HEK293 (cell line): Measurements from ENCODE around the gene NR3C1.

Experiments used
- BCL11A ChIP-seq: fragments of 450-650 bp; formaldehyde crosslinking; IDR thresholded peaks from 2 replicates; pipeline ENCODE4 v1.5.1; 2016; ENCODE audit warnings: low read depth, missing biosample characterization, missing genetic modification characterization
- GLIS1 ChIP-seq: fragments of 450-650 bp; formaldehyde crosslinking; IDR thresholded peaks from 2 replicates; pipeline ENCODE4 v1.5.1; 2016; ENCODE audit warnings: missing biosample characterization, missing genetic modification characterization
- HOXA7 ChIP-seq: sonication (generic); formaldehyde crosslinking; IDR thresholded peaks from 2 replicates; pipeline ENCODE4 v1.8.1; 2022; ENCODE audit warnings: missing genetic modification reagents, borderline replicate concordance
- OSR2 ChIP-seq: fragments of 450-650 bp; formaldehyde crosslinking; IDR thresholded peaks from 2 replicates; pipeline ENCODE4 v1.5.1; 2016; ENCODE audit warnings: missing biosample characterization, missing genetic modification characterization
- PRDM1 ChIP-seq: fragments of 450-650 bp; formaldehyde crosslinking; IDR thresholded peaks from 2 replicates; pipeline ENCODE4; 2016; ENCODE audit warnings: missing biosample characterization, missing genetic modification characterization
- SETDB1 ChIP-seq: IDR thresholded peaks from one replicate; pipeline ENCODE4 v1.6.1; 2017; ENCODE audit warnings: mild to moderate bottlenecking, low read length, moderate library complexity, mixed read lengths; ENCODE audit not compliant: insufficient read length
- SP7 ChIP-seq: fragments of 450-650 bp; formaldehyde crosslinking; IDR thresholded peaks from 2 replicates; pipeline ENCODE4 v1.5.1; 2016; ENCODE audit warnings: missing biosample characterization, missing genetic modification characterization
- ZFP69B ChIP-seq: fragments of 450-650 bp; formaldehyde crosslinking; IDR thresholded peaks from 2 replicates; pipeline ENCODE4 v1.5.1; 2016; ENCODE audit warnings: missing biosample characterization, missing genetic modification characterization
- ZNF112 ChIP-seq: fragments of 450-650 bp; formaldehyde crosslinking; IDR thresholded peaks from 2 replicates; pipeline ENCODE4 v1.5.0; 2017; ENCODE audit warnings: missing biosample characterization, missing genetic modification characterization
- ZNF174 ChIP-seq: fragments of 450-650 bp; formaldehyde crosslinking; IDR thresholded peaks from 2 replicates; pipeline ENCODE4 v1.5.0; 2017; ENCODE audit warnings: missing biosample characterization, mild to moderate bottlenecking, missing genetic modification characterization
- ZNF175 ChIP-seq: fragments of 450-650 bp; formaldehyde crosslinking; IDR thresholded peaks from 2 replicates; pipeline ENCODE4 v1.5.1; 2016; ENCODE audit warnings: missing biosample characterization, missing genetic modification characterization
- ZNF211 ChIP-seq: fragments of 450-650 bp; formaldehyde crosslinking; IDR thresholded peaks from 2 replicates; pipeline ENCODE4 v1.5.1; 2016; ENCODE audit warnings: low read depth, missing biosample characterization, missing genetic modification characterization
- ZNF324 ChIP-seq: fragments of 450-650 bp; formaldehyde crosslinking; IDR thresholded peaks from 2 replicates; pipeline ENCODE4 v1.5.1; 2016; ENCODE audit warnings: missing biosample characterization, missing genetic modification characterization
- ZNF335 ChIP-seq: fragments of 450-650 bp; formaldehyde crosslinking; conservative IDR thresholded peaks from 2 replicates; pipeline ENCODE4 v1.5.1; 2016; ENCODE audit warnings: missing biosample characterization, missing genetic modification characterization
- ZNF350 ChIP-seq: fragments of 450-650 bp; formaldehyde crosslinking; IDR thresholded peaks from 2 replicates; pipeline ENCODE4 v1.5.0; 2017; ENCODE audit warnings: missing biosample characterization, mild to moderate bottlenecking, missing genetic modification characterization
- ZNF366 ChIP-seq: fragments of 450-650 bp; formaldehyde crosslinking; conservative IDR thresholded peaks from 2 replicates; pipeline ENCODE4 v1.5.1; 2016; ENCODE audit warnings: missing biosample characterization, missing genetic modification characterization
- ZNF37A ChIP-seq: fragments of 450-650 bp; IDR thresholded peaks from 2 replicates; pipeline ENCODE4 v1.5.1; 2018; ENCODE audit warnings: missing biosample characterization, missing genetic modification characterization
- ZNF423 ChIP-seq: fragments of 450-650 bp; formaldehyde crosslinking; IDR thresholded peaks from 2 replicates; pipeline ENCODE4 v1.5.1; 2016; ENCODE audit warnings: missing biosample characterization, missing genetic modification characterization
- ZNF426 ChIP-seq: fragments of 450-650 bp; formaldehyde crosslinking; IDR thresholded peaks from 2 replicates; pipeline ENCODE4 v1.5.1; 2017; ENCODE audit warnings: missing biosample characterization, missing genetic modification characterization, mild to moderate bottlenecking, inconsistent platforms, moderate library complexity
- ZNF514 ChIP-seq: fragments of 450-650 bp; formaldehyde crosslinking; IDR thresholded peaks from 2 replicates; pipeline ENCODE4 v1.5.1; 2016; ENCODE audit warnings: missing biosample characterization, missing genetic modification characterization
- ZNF624 ChIP-seq: fragments of 450-650 bp; formaldehyde crosslinking; IDR thresholded peaks from 2 replicates; pipeline ENCODE4 v1.5.1; 2017; ENCODE audit warnings: missing biosample characterization, missing genetic modification characterization
- ZNF626 ChIP-seq: fragments of 450-650 bp; sonication (Bioruptor Pico); formaldehyde crosslinking; IDR thresholded peaks from 2 replicates; pipeline ENCODE4 v1.5.1; 2018; ENCODE audit warnings: missing biosample characterization, missing genetic modification characterization, inconsistent platforms
- ZNF658 ChIP-seq: fragments of 450-650 bp; formaldehyde crosslinking; IDR thresholded peaks from 2 replicates; pipeline ENCODE4; 2016; ENCODE audit warnings: missing biosample characterization, missing genetic modification characterization
- ZNF660 ChIP-seq: fragments of 450-650 bp; IDR thresholded peaks from 2 replicates; pipeline ENCODE4 v1.5.1; 2018; ENCODE audit warnings: missing biosample characterization, mild to moderate bottlenecking, missing genetic modification characterization
- ZNF837 ChIP-seq: fragments of 450-650 bp; formaldehyde crosslinking; IDR thresholded peaks from 2 replicates; pipeline ENCODE4 v1.5.1; 2016; ENCODE audit warnings: missing biosample characterization, missing genetic modification characterization
- ZSCAN30 ChIP-seq: fragments of 450-650 bp; IDR thresholded peaks from 2 replicates; pipeline ENCODE4 v1.5.1; 2018; ENCODE audit warnings: missing biosample characterization, mild to moderate bottlenecking, missing genetic modification characterization, moderate library complexity
- TF ChIP-seq, protein P1 (sequence below): fragments of 450-650 bp; formaldehyde crosslinking; IDR thresholded peaks from 2 replicates; pipeline ENCODE4 v1.5.1; 2016; ENCODE audit warnings: missing biosample characterization, missing genetic modification characterization, borderline replicate concordance
- TF ChIP-seq, protein P2 (sequence below): fragments of 450-650 bp; formaldehyde crosslinking; IDR thresholded peaks from 2 replicates; pipeline ENCODE4 v1.5.1; 2017; ENCODE audit warnings: missing biosample characterization, mild to moderate bottlenecking, missing genetic modification characterization, moderate library complexity
- TF ChIP-seq, protein P3 (sequence below): fragments of 450-650 bp; formaldehyde crosslinking; IDR thresholded peaks from 2 replicates; pipeline ENCODE4 v1.5.1; 2017; ENCODE audit warnings: missing biosample characterization, missing genetic modification characterization
- TF ChIP-seq, protein P4 (sequence below): fragments of 450-650 bp; formaldehyde crosslinking; IDR thresholded peaks from 2 replicates; pipeline ENCODE4 v1.5.1; 2016; ENCODE audit warnings: missing biosample characterization, missing genetic modification characterization
- TF ChIP-seq, protein P5 (sequence below): fragments of 450-650 bp; formaldehyde crosslinking; IDR thresholded peaks from 2 replicates; pipeline ENCODE4; 2016; ENCODE audit warnings: missing biosample characterization, missing genetic modification characterization

The NR3C1 gene

DNA sequence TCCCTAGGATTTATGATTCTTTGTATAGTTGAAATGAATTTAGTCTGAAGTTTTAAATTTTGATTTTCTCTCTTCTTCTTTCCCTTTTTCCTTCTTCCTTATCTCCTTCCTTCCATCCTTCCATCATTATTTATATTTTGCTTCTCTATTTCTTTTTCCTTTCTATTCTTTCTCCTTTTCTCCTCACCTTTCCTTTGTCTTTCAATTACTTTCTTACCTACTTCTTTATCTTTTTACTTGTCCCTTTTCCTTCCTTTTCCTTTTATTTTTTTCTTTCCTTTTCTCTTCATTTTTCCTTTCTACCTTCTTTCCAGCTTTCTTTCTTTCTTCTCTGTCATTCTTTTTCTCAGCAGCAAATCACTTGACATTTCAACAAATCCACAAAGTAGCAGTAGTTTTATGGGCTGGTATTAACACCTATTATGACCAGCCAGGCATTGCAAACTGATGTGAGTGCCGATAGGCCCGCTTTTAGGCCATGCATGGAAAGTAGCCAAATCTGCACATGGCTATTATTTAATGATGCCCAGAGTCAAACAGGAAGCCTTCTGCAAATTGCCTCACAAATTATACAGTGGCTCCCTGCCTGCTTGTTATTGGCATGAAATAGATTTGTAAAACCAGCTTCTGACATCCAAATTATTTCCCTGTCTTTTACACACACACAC is 37.1 kb upstream of the NR3C1 start (continued):
- TF ChIP-seq, protein P1, sequence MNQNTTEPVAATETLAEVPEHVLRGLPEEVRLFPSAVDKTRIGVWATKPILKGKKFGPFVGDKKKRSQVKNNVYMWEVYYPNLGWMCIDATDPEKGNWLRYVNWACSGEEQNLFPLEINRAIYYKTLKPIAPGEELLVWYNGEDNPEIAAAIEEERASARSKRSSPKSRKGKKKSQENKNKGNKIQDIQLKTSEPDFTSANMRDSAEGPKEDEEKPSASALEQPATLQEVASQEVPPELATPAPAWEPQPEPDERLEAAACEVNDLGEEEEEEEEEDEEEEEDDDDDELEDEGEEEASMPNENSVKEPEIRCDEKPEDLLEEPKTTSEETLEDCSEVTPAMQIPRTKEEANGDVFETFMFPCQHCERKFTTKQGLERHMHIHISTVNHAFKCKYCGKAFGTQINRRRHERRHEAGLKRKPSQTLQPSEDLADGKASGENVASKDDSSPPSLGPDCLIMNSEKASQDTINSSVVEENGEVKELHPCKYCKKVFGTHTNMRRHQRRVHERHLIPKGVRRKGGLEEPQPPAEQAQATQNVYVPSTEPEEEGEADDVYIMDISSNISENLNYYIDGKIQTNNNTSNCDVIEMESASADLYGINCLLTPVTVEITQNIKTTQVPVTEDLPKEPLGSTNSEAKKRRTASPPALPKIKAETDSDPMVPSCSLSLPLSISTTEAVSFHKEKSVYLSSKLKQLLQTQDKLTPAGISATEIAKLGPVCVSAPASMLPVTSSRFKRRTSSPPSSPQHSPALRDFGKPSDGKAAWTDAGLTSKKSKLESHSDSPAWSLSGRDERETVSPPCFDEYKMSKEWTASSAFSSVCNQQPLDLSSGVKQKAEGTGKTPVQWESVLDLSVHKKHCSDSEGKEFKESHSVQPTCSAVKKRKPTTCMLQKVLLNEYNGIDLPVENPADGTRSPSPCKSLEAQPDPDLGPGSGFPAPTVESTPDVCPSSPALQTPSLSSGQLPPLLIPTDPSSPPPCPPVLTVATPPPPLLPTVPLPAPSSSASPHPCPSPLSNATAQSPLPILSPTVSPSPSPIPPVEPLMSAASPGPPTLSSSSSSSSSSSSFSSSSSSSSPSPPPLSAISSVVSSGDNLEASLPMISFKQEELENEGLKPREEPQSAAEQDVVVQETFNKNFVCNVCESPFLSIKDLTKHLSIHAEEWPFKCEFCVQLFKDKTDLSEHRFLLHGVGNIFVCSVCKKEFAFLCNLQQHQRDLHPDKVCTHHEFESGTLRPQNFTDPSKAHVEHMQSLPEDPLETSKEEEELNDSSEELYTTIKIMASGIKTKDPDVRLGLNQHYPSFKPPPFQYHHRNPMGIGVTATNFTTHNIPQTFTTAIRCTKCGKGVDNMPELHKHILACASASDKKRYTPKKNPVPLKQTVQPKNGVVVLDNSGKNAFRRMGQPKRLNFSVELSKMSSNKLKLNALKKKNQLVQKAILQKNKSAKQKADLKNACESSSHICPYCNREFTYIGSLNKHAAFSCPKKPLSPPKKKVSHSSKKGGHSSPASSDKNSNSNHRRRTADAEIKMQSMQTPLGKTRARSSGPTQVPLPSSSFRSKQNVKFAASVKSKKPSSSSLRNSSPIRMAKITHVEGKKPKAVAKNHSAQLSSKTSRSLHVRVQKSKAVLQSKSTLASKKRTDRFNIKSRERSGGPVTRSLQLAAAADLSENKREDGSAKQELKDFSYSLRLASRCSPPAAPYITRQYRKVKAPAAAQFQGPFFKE = no peak
- TF ChIP-seq ZNF37A (tag by site-specific recombination) = no peak
- no peak for TF ChIP-seq ZNF175 (tag by site-specific recombination)
- TF ChIP-seq ZNF660 (tag by site-specific recombination) = no peak
- 0 out of 2 replicates have a peak, but pooled peaks have one; percentile 18 for TF ChIP-seq ZSCAN30 (tag by site-specific recombination)
- no peak for TF ChIP-seq ZNF658 (tag by site-specific recombination)
- peak; percentile 98 for TF ChIP-seq OSR2
- TF ChIP-seq GLIS1 (tag by site-specific recombination) = no peak
- no peak for TF ChIP-seq SETDB1
- peak; percentile 97 for TF ChIP-seq ZNF366 (tag by site-specific recombination)
- TF ChIP-seq ZNF174 (tag by site-specific recombination) = no peak
- TF ChIP-seq ZFP69B (tag by site-specific recombination) = no peak
- TF ChIP-seq, protein P2, sequence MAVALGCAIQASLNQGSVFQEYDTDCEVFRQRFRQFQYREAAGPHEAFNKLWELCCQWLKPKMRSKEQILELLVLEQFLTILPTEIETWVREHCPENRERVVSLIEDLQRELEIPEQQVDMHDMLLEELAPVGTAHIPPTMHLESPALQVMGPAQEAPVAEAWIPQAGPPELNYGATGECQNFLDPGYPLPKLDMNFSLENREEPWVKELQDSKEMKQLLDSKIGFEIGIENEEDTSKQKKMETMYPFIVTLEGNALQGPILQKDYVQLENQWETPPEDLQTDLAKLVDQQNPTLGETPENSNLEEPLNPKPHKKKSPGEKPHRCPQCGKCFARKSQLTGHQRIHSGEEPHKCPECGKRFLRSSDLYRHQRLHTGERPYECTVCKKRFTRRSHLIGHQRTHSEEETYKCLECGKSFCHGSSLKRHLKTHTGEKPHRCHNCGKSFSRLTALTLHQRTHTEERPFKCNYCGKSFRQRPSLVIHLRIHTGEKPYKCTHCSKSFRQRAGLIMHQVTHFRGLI (tag by site-specific recombination) = no peak
- TF ChIP-seq, protein P3, sequence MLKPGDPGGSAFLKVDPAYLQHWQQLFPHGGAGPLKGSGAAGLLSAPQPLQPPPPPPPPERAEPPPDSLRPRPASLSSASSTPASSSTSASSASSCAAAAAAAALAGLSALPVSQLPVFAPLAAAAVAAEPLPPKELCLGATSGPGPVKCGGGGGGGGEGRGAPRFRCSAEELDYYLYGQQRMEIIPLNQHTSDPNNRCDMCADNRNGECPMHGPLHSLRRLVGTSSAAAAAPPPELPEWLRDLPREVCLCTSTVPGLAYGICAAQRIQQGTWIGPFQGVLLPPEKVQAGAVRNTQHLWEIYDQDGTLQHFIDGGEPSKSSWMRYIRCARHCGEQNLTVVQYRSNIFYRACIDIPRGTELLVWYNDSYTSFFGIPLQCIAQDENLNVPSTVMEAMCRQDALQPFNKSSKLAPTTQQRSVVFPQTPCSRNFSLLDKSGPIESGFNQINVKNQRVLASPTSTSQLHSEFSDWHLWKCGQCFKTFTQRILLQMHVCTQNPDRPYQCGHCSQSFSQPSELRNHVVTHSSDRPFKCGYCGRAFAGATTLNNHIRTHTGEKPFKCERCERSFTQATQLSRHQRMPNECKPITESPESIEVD (tag by site-specific recombination) = no peak
- TF ChIP-seq, protein P4, sequence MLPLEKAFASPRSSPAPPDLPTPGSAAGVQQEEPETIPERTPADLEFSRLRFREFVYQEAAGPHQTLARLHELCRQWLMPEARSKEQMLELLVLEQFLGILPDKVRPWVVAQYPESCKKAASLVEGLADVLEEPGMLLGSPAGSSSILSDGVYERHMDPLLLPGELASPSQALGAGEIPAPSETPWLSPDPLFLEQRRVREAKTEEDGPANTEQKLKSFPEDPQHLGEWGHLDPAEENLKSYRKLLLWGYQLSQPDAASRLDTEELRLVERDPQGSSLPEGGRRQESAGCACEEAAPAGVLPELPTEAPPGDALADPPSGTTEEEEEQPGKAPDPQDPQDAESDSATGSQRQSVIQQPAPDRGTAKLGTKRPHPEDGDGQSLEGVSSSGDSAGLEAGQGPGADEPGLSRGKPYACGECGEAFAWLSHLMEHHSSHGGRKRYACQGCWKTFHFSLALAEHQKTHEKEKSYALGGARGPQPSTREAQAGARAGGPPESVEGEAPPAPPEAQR (tag by site-specific recombination) = no peak
- no peak for TF ChIP-seq ZNF211
- TF ChIP-seq ZNF350 (tag by site-specific recombination) = no peak
- no peak for TF ChIP-seq ZNF324 (tag by site-specific recombination)
- no peak for TF ChIP-seq ZNF514 (tag by site-specific recombination)
- TF ChIP-seq PRDM1 (tag by site-specific recombination) = peak; percentile 100
- TF ChIP-seq ZNF426 (tag by site-specific recombination) = no peak
- TF ChIP-seq ZNF112 (tag by site-specific recombination) = no peak
- TF ChIP-seq, protein P5, sequence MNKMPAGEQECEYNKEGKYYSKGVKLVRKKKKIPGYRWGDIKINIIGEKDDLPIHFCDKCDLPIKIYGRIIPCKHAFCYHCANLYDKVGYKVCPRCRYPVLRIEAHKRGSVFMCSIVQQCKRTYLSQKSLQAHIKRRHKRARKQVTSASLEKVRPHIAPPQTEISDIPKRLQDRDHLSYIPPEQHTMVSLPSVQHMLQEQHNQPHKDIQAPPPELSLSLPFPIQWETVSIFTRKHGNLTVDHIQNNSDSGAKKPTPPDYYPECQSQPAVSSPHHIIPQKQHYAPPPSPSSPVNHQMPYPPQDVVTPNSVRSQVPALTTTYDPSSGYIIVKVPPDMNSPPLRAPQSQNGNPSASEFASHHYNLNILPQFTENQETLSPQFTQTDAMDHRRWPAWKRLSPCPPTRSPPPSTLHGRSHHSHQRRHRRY (tag by site-specific recombination) = no peak
- no peak for TF ChIP-seq ZNF837
- no peak for TF ChIP-seq ZNF335 (tag by site-specific recombination)
- no peak for TF ChIP-seq BCL11A (tag by site-specific recombination)
- no peak for TF ChIP-seq HOXA7 (CRISPR knock-in tag)
- no peak for TF ChIP-seq ZNF624 (tag by site-specific recombination)
- no peak for TF ChIP-seq ZNF626
- TF ChIP-seq SP7 (tag by site-specific recombination) = peak; percentile 67
- no peak for TF ChIP-seq ZNF423
